Peyer's patch (tissue), 4 donors: ENCODE results near the gene LYZL1.

Experiments used
- CTCF ChIP-seq, 6 experiments: fragments of 450-650 bp in 4 of 6; fragments of 200-600 bp in 2 of 6; sonication (generic) in 1 of 6; IDR thresholded peaks; one replicate each; pipeline ENCODE4 v1.5.1; 2017 to 2019; ENCODE audit warnings: antibody characterized with exemption in 6 of 6, mild to moderate bottlenecking in 3 of 6, moderate library complexity in 1 of 6
- POLR2A ChIP-seq, 2 donors: fragments of 450-650 bp; IDR thresholded peaks; one replicate each; pipeline ENCODE4 v1.5.1; 2017; ENCODE audit warnings: antibody characterized with exemption in 2 of 2, mild to moderate bottlenecking in 2 of 2, moderate library complexity in 2 of 2

GRCh38 chr10:29301359-29301910 is 12.6 kb downstream of the LYZL1 start:
- TF ChIP-seq POLR2A (IDR thresholded peaks at IDR 0.05): no peak
- TF ChIP-seq CTCF (IDR thresholded peaks at IDR 0.05): no peak
